22Rv1 (cell line): ENCODE results near the gene ACSS3.

Experiments
- H3K27ac ChIP-seq: fragments of 450-650 bp; 2 replicates; pipeline ENCODE4 v1.5.1; 2017
- CTCF ChIP-seq: fragments of 450-650 bp; IDR thresholded peaks from 2 replicates; pipeline ENCODE4 v1.5.1; 2017; ENCODE audit warnings: mild to moderate bottlenecking
- ZFX ChIP-seq: fragments of 450-650 bp; IDR thresholded peaks from 2 replicates; pipeline ENCODE4 v1.6.1; 2017; ENCODE audit warnings: antibody characterized with exemption, borderline replicate concordance

The ACSS3 gene

GRCh38 chr12:81167694-81168093 lies 89.8 kb downstream of the ACSS3 start:
- no peak overlapping the region for H3K27ac ChIP-seq
- TF ChIP-seq CTCF = no peak
- TF ChIP-seq ZFX = no peak

- TF ChIP-seq CTCF = no peak
- TF ChIP-seq ZFX = no peak
- H3K27ac ChIP-seq = no peak overlapping the region
These were observed 90.6 kb downstream of the ACSS3 start for GRCh38 chr12:81168445-81168844.

GRCh38 chr12:81170072-81170471 lies 92.2 kb downstream of the ACSS3 start:
- TF ChIP-seq ZFX (no peak), CTCF (no peak)
- H3K27ac ChIP-seq = no peak overlapping the region

- no peak for TF ChIP-seq CTCF
- TF ChIP-seq ZFX = no peak
- no peak overlapping the region for H3K27ac ChIP-seq
These were observed 95.0 kb downstream of the ACSS3 start for GRCh38 chr12:81172851-81173250.

GRCh38 chr12:81174664-81175063 lies 96.8 kb downstream of the ACSS3 start:
- no peak overlapping the region for H3K27ac ChIP-seq
- no peak for TF ChIP-seq CTCF
- TF ChIP-seq ZFX = no peak

- H3K27ac ChIP-seq = no peak overlapping the region
- no peak for TF ChIP-seq CTCF
These were observed 98.9 kb downstream of the ACSS3 start for GRCh38 chr12:81176796-81177195.

GRCh38 chr12:81181691-81182090 lies 103.8 kb downstream of the ACSS3 start:
- H3K27ac ChIP-seq = peak overlapping the region; percentile 48; the same call in 1 of the 2 replicates
- TF ChIP-seq CTCF (no peak), ZFX (no peak)
